HG03469 (cell line): ENCODE data around the gene ISLR.
A peak's percentile ranks its signal among the peaks of the same experiment; 100 is the strongest.
"Not testable (repeated sequence)": the region's sequence is repeated elsewhere in the genome, so short reads cannot be mapped to it uniquely, and the experiment has no call there.

Experiments used
- ATAC-seq: cut with Tn5 transposase; IDR thresholded peaks from one replicate; pipeline ENCODE4 v1.9.1; 2021; ENCODE audit warnings: mild to moderate bottlenecking, moderate library complexity, moderate number of reproducible peaks; ENCODE audit not compliant: unreplicated experiment

ISLR gene

DNA sequence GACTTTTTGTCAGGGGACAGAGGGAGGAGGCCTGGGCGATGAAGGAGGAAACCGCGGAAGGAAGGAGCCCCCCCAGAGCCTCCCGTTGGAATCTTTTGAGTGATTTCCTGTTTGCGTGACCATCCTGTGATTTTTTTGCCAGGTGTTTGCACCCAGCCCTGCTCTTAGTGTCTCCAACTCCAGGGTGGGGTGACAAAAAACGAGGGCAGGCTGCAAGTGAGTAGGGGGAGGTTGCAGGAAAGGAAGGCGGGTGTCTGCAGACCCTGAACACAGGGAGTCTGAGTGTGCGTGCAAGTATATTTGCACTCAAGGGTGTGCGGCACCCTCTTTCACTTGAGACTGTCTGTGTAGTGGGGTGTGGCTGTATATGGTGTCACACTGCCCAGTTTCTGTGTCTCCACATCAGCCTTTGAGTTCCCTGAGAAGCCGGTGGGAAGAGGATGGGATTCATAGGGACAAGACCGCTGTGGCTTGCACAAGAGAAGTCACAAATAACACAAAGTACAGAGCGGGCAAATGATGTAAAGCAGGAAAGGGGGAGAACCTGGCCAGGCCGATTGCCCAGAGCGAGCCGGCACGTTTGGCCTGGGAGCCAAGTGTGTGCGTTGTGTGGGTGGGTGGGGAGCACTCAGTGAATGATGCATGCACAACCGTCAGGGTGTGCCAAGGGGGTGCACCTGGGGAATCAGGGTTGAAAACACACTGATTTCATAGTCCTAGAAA lies 36.5 kb upstream of the ISLR start:
- no peak for ATAC-seq

DNA sequence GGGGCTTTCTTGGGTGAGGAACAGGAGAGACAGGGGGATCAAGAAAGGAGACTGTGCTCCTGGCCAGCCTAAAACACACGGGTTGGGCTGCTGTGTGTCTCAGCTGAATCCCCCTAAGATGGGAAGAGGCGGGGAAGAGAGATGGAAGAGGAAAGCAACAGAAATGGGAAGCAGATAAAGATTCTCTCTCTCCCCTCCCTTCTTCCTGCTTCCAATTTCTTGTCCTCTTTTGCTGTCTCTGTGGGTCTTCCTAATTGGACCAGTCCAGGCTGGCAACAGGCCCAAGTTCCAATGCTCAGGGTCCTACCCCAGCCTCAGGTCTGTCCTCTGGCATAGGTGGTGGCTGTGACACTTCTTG lies 36.0 kb upstream of the ISLR start:
- ATAC-seq = no peak

- ATAC-seq = no peak
Measured at GRCh38 chr15:74138642-74139041, 34.9 kb upstream of the ISLR start.

DNA sequence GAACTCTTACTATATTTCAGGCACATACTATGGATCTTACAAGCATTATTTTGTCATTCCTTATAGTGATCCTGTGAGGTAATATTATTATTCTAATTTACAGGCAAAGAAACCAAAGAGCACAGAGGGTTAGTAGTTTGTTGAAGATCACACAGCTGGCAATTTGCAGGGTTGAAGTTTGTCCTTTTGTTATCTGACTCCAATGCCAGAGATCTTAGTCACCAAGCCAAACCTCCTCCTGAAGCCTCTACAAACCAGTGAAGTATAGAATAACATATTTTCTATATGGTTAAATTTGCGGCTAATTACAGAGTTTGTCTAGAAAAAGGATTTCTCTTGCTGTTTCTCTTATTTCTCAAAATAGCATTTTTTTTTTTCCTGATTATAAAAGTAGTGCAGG lies 31.9 kb upstream of the ISLR start:
- no peak for ATAC-seq

DNA sequence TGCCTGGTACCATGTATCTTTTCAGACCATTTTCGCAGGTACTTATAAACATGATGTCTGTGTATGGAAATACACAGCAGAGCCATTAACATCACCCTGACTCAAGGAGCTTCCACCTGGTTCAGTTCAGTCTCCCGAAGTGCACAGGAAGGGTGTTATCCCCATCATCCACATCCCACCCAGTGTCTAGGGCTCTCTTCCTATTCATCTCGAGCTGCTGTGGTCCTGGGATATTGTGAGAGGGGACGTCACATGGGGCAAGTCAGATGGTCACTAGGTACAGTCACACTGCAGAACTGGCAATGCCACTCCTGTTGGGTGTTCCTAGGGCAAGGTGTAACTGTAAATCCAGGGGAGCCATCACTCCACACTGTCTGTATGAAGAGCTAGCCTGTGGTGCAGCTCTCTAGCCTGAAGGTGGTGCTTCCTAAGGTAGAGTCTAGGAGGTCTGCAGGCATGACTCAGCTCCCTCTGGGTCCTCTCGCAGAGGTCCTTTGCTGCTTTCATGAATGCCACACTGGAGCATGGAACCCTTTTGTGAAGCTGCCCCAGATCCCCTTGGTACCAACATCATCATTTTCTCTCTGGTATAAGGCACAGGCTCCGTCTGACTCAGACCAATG lies 29.2 kb upstream of the ISLR start:
- ATAC-seq = no peak

DNA sequence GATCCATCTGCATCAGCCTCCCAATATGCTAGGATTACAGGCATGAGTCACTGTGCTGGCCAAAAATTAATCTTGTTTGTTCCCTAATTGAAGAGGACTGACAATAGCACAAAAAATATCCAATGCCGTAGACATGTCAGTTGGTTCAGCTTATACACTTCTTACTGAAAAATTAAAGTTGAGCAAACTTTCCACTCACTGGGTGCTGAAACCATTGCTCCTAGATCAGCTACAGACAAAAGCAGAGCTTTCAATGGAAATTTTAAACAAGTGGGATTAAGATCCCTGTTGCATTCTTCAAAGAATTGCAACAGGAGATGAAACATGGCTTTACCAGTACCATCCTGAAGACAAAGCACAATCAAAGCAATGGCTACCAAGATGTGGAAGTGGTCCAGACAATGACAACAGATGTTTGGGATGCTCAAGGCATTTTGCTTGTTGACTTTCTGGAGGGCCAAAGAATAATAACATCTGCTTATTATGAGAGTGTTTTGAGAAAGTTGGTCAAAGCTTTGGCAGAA lies 27.2 kb upstream of the ISLR start:
- no peak for ATAC-seq

DNA sequence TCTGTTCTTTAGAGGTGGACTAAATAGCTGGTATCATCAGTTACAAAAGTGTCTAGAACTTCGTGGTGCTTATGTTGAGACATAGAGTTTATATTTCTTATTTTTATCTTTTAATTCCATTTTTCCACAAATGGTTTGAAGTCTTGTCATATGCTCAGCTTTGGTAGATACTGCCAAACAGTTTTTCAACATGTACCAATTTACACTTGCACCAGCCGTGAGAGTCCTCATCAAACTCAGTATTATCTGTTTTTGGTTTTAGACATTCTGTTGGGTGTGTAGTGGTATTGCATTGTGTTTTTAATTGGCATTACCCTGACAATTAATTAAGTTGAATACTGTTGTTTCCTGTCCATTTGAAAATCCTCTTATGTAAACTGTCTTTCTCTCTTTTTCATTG lies 26.5 kb upstream of the ISLR start:
- ATAC-seq = no peak

DNA sequence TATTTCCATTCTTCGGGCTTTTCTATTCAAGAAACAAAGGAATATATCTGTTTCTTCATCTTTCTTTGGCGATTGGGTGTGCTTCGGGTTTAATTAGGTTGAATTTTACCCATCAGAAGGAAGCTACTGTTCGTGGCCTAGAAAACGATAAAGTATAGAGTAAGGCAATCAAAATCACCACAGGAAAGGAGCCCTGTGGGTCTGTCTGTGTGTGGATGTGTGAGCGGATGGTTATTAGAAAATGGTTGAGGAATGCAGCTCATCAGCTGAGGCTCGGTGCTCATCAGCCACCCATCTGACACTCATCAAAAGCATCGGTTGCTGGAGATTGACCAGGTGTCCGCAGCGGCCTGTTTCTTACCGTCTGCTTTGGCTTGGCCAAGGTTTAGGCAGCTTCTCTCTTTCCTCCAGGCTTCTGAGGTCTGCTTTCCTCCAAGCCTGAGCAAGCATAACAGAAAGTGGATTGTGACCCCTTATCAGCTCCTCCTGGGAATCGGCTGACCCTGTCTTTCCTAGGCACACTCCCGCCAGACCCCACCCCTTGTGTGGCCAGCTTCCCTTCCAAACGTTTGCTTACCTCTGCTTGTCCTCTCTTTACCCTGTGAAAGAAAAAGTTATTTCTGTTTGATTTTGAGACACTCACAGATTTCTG lies 17.6 kb upstream of the ISLR start:
- no peak for ATAC-seq

GRCh38 chr15:74156678-74157411 lies 16.7 kb upstream of the ISLR start:
- no peak for ATAC-seq

- ATAC-seq = no peak
Measured at GRCh38 chr15:74157868-74158827, 15.4 kb upstream of the ISLR start.

DNA sequence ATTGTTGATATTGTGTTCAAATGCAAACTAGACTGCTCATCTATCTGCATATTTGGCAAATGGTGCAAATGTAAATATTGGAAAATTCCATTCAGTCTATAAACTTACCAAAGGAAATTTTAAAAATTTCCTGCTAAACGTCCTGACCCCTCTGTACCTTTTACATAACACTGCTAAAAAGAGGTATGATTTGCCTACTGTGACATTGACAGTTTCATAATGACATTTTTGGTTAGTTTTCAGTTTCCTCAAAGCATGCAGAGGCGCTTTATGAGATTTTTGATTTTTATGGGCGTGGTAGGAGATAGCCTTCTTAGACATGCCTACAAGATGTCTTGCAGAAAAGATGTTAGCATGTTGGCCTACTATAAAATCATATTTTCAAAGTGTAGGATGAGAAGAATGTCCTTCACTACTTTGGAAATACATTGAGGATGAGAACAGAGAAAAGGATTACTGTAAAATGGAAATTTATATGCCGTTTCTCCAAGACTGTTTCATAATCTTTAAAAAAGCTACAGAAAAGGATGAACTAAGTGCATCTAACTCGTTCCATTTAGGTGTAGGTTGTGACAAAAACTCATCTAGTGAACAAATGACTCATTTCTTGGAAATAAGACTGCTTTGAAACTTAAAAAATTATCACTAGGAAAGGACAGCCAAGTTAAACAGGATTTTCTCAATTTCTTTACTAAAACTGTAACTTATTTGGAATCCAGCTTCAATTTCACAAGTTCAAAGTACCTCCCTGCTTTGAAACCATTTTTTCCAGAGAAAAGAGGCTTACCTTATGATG lies 14.5 kb upstream of the ISLR start:
- peak; percentile 50 for ATAC-seq

GRCh38 chr15:74159773-74160172 lies 13.7 kb upstream of the ISLR start:
- ATAC-seq = no peak

GRCh38 chr15:74160390-74160789 lies 13.1 kb upstream of the ISLR start:
- not testable (repeated sequence) for ATAC-seq

DNA sequence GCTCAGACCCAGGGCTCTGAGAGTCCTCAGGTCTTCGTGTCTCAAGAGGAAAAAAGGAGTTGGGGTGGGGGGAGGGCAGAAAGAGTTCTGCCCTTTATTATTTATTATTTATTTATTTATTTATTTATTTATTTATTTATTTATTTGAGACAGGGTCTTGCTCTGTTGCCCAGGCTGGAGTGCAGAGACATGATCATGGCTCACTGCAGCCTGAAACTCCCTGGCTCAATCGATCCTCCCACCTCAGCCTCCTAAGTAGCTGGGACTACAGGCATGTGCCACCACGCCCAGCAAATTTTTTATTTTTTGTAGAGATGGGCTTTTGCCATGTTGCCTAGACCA lies 11.3 kb upstream of the ISLR start:
- not testable (repeated sequence) for ATAC-seq

DNA sequence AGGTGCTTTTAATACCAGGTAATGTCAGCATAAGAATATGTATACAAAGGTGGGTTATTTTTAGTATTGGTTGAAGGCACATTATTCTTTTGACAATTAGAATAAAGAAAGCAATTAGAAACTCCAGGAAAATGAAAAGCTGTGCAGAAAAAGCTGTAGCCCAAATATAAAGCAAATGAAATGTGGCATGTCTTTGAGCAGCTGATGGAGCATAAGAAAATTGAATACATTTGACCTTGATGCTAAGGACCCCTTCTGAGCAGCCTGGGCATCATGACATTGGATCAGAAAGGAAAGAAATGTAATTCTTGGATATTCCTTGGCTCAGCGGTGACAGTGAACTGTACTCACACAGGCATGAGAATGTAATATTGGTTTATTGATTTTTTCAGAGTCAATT lies 8.0 kb upstream of the ISLR start:
- no peak for ATAC-seq

DNA sequence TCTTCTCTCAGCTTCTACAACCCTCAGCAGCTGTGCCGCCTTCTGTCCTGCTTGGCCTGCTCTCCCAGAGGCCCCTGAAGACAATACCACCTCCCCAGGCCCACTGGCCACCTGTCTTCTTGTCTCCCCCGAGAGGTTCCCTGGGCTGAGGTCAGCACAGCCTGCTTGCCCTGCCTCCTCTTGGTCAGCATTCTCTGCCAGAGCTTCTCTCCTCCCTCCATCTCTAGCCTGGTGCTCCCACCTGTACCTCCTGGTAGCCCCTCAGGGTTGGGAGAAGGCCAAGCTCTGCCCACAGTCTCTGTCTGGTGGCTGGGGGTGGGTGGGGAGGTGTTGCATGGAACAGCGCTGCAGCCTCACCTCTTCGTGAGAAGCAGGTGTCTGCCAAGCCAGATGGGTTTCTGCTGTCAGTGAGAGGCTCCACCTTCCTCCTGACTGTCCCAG lies 5.6 kb upstream of the ISLR start:
- ATAC-seq = no peak

DNA sequence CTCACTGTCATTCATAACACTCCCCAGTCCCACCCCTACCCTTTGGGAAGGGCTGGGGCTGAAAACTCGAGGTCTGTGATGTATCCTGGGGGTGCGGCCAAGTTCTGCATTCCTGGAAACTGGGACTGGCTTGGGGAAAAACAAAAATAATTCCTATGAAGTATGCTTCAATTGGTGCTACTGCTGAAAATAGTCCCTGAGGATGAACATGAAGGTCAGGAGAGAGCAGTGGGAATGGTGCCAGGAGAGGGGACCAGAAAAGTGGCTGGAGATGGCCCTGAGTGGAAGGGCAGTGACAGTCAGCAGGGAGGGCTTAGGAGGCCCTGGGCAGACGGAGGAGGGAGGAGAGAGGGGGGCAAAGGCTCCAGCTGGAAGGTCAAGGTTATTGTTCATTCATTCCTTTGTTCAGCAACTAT lies 4.8 kb upstream of the ISLR start:
- ATAC-seq = no peak

- ATAC-seq = no peak
Measured at GRCh38 chr15:74170071-74170844, 3.3 kb upstream of the ISLR start.
